MM.1S (cell line): ENCODE measurements around the gene SERPINB6.

Experiments used
- DNase-seq: peaks from one replicate; pipeline ENCODE4 v3.0.0-alpha.2; 2015
- H2AFZ ChIP-seq: fragments of 300-600 bp; sonication (generic); 2 replicates; pipeline ENCODE4 v1.6.0; 2016; ENCODE audit warnings: antibody characterized with exemption, low read length
- H3F3A ChIP-seq: fragments of 300-600 bp; sonication (generic); 2 replicates; pipeline ENCODE4 v1.6.1; 2016; ENCODE audit warnings: mild to moderate bottlenecking, antibody characterized with exemption, low read length, moderate library complexity, mixed read lengths; ENCODE audit not compliant: insufficient read depth
- H3K27ac ChIP-seq: fragments of 300-600 bp; sonication (generic); 2 replicates; pipeline ENCODE4 v1.5.1; 2016; ENCODE audit warnings: mild to moderate bottlenecking, low read length
- H3K27me3 ChIP-seq: fragments of 300-600 bp; sonication (generic); replicated peaks from 2 replicates; pipeline ENCODE4 v1.6.0; 2016; ENCODE audit warnings: low read length; ENCODE audit not compliant: insufficient read depth
- H3K36me3 ChIP-seq: fragments of 300-600 bp; sonication (generic); replicated peaks from 2 replicates; pipeline ENCODE4 v1.6.1; 2016; ENCODE audit warnings: mild to moderate bottlenecking, low read length, mixed read lengths; ENCODE audit not compliant: insufficient read depth
- H3K4me1 ChIP-seq: fragments of 300-600 bp; sonication (generic); 2 replicates; pipeline ENCODE4 v1.6.1; 2016; ENCODE audit warnings: low read length, mixed read lengths
- H3K4me2 ChIP-seq: fragments of 300-600 bp; sonication (generic); 2 replicates; pipeline ENCODE4 v1.6.0; 2016; ENCODE audit warnings: low read depth, low read length
- H3K4me3 ChIP-seq: fragments of 300-600 bp; sonication (generic); 2 replicates; pipeline ENCODE4 v1.5.1; 2016; ENCODE audit warnings: low read length, mixed read lengths
- H3K79me2 ChIP-seq: fragments of 300-600 bp; sonication (generic); 2 replicates; pipeline ENCODE4 v1.6.1; 2016; ENCODE audit warnings: mixed run types, low read length, mixed read lengths
- H3K9ac ChIP-seq: fragments of 300-600 bp; sonication (generic); 2 replicates; pipeline ENCODE4 v1.6.1; 2016; ENCODE audit warnings: low read length, mixed read lengths
- H3K9me2 ChIP-seq: fragments of 300-600 bp; sonication (generic); replicated peaks from 2 replicates; pipeline ENCODE4 v1.6.1; 2016; ENCODE audit warnings: mild to moderate bottlenecking, low read length, mixed read lengths; ENCODE audit not compliant: insufficient read depth
- H3K9me3 ChIP-seq: fragments of 300-600 bp; sonication (generic); replicated peaks from 2 replicates; pipeline ENCODE4 v1.6.1; 2016; ENCODE audit warnings: mild to moderate bottlenecking, low read length, mixed read lengths; ENCODE audit not compliant: insufficient read depth
- H4K20me1 ChIP-seq: fragments of 300-600 bp; sonication (generic); 2 replicates; pipeline ENCODE4 v1.6.1; 2016; ENCODE audit warnings: mild to moderate bottlenecking, low read length, moderate library complexity, mixed read lengths; ENCODE audit not compliant: insufficient read depth
- EZH2 ChIP-seq: fragments of 300-600 bp; sonication (generic); optimal IDR thresholded peaks from 2 replicates; pipeline ENCODE3; 2017; ENCODE audit warnings: low read depth, mild to moderate bottlenecking, antibody characterized with exemption, low read length, mixed read lengths
- EZH2phosphoT487 ChIP-seq: fragments of 300-600 bp; sonication (generic); IDR thresholded peaks from 2 replicates; pipeline ENCODE4 v1.6.1; 2018; ENCODE audit warnings: antibody characterized with exemption, low read length
- TF ChIP-seq, protein P1 (sequence below): fragments of 300-600 bp; sonication (generic); IDR thresholded peaks from 2 replicates; pipeline ENCODE4 v1.5.1; 2016; ENCODE audit warnings: antibody characterized with exemption, low read length, mixed read lengths

SERPINB6 gene

GRCh38 chr6:2963756-2964155, 7.6 kb downstream of the SERPINB6 start:
- H3K4me2 ChIP-seq: no peak overlapping the region
- H3K9me2 ChIP-seq: no peaks in the 10 kb centered on the region
- no peaks in the 10 kb centered on the region for H3K79me2 ChIP-seq
- H3K36me3 ChIP-seq: no peaks in the 10 kb centered on the region
- H4K20me1 ChIP-seq: no peaks in the 10 kb centered on the region
- DNase-seq: no peak
- TF ChIP-seq, protein P1, sequence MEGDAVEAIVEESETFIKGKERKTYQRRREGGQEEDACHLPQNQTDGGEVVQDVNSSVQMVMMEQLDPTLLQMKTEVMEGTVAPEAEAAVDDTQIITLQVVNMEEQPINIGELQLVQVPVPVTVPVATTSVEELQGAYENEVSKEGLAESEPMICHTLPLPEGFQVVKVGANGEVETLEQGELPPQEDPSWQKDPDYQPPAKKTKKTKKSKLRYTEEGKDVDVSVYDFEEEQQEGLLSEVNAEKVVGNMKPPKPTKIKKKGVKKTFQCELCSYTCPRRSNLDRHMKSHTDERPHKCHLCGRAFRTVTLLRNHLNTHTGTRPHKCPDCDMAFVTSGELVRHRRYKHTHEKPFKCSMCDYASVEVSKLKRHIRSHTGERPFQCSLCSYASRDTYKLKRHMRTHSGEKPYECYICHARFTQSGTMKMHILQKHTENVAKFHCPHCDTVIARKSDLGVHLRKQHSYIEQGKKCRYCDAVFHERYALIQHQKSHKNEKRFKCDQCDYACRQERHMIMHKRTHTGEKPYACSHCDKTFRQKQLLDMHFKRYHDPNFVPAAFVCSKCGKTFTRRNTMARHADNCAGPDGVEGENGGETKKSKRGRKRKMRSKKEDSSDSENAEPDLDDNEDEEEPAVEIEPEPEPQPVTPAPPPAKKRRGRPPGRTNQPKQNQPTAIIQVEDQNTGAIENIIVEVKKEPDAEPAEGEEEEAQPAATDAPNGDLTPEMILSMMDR: no peak
- no peak for TF ChIP-seq EZH2
- TF ChIP-seq EZH2phosphoT487: no peak
- H3K4me3 ChIP-seq: no peak overlapping the region
- no peaks in the 10 kb centered on the region for H3F3A ChIP-seq
- H3K27ac ChIP-seq: no peak overlapping the region
- peaks cover 5% of the 10 kb centered on the region for H3K4me1 ChIP-seq
- no peaks in the 10 kb centered on the region for H3K27me3 ChIP-seq
- no peak overlapping the region for H2AFZ ChIP-seq
- H3K9me3 ChIP-seq: no peaks in the 10 kb centered on the region
- H3K9ac ChIP-seq: no peak overlapping the region

DNA sequence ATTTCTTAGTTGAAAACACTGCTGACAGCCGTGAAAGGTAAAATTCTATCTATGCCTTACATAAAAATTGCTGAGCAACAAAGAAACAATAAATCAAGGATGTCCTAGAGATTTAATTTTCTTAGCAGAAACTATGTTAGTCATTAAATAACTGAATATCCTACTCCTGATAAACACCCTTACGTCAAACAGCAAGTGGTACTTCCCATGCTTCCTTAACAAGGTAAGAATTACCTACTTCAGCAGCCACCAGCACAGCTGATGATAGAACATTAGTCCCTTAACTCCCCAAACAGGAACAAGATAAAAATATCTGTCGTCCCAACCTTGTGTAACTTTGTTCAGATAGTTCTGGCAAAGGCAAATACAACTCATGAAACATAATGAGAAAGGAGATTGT, 8.7 kb downstream of the SERPINB6 start:
- Histone ChIP-seq H4K20me1 (no peaks in the 10 kb centered on the region), H3K36me3 (no peaks in the 10 kb centered on the region), H3K27me3 (no peaks in the 10 kb centered on the region), H3F3A (no peaks in the 10 kb centered on the region), H3K79me2 (no peaks in the 10 kb centered on the region), H3K4me3 (no peak overlapping the region), H3K9ac (no peak overlapping the region), H3K4me1 (peaks cover 5% of the 10 kb centered on the region), H3K9me3 (no peaks in the 10 kb centered on the region), H3K27ac (no peak overlapping the region), H2AFZ (no peak overlapping the region), H3K9me2 (no peaks in the 10 kb centered on the region), H3K4me2 (no peak overlapping the region)
- no peak for DNase-seq
- TF ChIP-seq EZH2: no peak

GRCh38 chr6:2962004-2962403, 9.4 kb downstream of the SERPINB6 start:
- Histone ChIP-seq H3F3A (no peaks in the 10 kb centered on the region), H3K9me3 (no peaks in the 10 kb centered on the region), H4K20me1 (no peaks in the 10 kb centered on the region), H3K27me3 (no peaks in the 10 kb centered on the region), H3K9ac (no peak overlapping the region), H3K79me2 (no peaks in the 10 kb centered on the region), H3K4me2 (no peak overlapping the region), H2AFZ (no peak overlapping the region), H3K4me1 (peaks cover 5% of the 10 kb centered on the region), H3K4me3 (no peak overlapping the region), H3K9me2 (no peaks in the 10 kb centered on the region), H3K27ac (no peak overlapping the region), H3K36me3 (no peaks in the 10 kb centered on the region)
- no peak for TF ChIP-seq EZH2
- TF ChIP-seq, protein P1: no peak
- TF ChIP-seq EZH2phosphoT487: no peak
- DNase-seq: peak; percentile 36

DNA sequence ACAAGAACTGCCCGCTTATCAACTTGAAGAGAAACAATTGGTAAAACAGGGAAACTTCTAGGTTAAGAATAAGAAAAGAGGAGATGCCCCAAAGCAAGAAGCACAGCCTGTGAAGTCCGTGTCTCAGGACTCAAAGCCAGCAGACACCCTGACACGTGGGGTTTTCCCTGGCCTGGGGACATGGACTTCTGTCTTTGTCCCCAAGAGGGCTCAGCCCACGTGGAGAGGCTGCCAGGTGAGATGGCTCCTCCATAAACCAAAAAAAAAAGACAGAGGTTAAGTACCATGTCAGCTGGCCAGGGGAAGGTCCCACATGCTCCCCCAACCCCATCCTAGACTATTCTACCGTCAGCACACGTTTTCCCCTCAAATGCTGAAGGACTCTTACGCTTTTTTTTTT, 9.9 kb downstream of the SERPINB6 start:
- H3F3A ChIP-seq: no peaks in the 10 kb centered on the region
- H2AFZ ChIP-seq: no peak overlapping the region
- H3K9me2 ChIP-seq: no peaks in the 10 kb centered on the region
- TF ChIP-seq, protein P1: no peak
- TF ChIP-seq EZH2 (no peak), EZH2phosphoT487 (no peak)
- no peak for DNase-seq
- no peaks in the 10 kb centered on the region for H3K36me3 ChIP-seq
- H3K27ac ChIP-seq: no peak overlapping the region
- H3K4me2 ChIP-seq: no peak overlapping the region
- no peaks in the 10 kb centered on the region for H3K27me3 ChIP-seq
- no peaks in the 10 kb centered on the region for H4K20me1 ChIP-seq
- no peak overlapping the region for H3K4me3 ChIP-seq
- peaks cover 5% of the 10 kb centered on the region for H3K4me1 ChIP-seq
- no peaks in the 10 kb centered on the region for H3K79me2 ChIP-seq
- H3K9me3 ChIP-seq: no peaks in the 10 kb centered on the region
- no peak overlapping the region for H3K9ac ChIP-seq
